KOPT-K1 (cell line): ENCODE results near the gene CPLANE2.
"Not testable (repeated sequence)": the region's sequence is repeated elsewhere in the genome, so short reads cannot be mapped to it uniquely, and the experiment has no call there.

Source experiments
- H3K27ac ChIP-seq: fragments of 200-600 bp; sonication (generic); 2 replicates; pipeline ENCODE4 v1.5.1; 2016; ENCODE audit warnings: antibody characterized with exemption, mild to moderate bottlenecking, low read depth, low read length; ENCODE audit not compliant: poor library complexity, severe bottlenecking
- H3K36me3 ChIP-seq: fragments of 200-600 bp; sonication (generic); 2 replicates; pipeline ENCODE4 v1.5.1; 2017; ENCODE audit warnings: antibody characterized with exemption, mild to moderate bottlenecking, low read length, moderate library complexity; ENCODE audit not compliant: insufficient read depth
- H3K9me3 ChIP-seq: fragments of 200-600 bp; sonication (generic); 2 replicates; pipeline ENCODE4 v1.5.1; 2017; ENCODE audit warnings: antibody characterized with exemption, low read length, mild to moderate bottlenecking; ENCODE audit not compliant: insufficient read depth, poor library complexity, severe bottlenecking

The CPLANE2 gene

DNA sequence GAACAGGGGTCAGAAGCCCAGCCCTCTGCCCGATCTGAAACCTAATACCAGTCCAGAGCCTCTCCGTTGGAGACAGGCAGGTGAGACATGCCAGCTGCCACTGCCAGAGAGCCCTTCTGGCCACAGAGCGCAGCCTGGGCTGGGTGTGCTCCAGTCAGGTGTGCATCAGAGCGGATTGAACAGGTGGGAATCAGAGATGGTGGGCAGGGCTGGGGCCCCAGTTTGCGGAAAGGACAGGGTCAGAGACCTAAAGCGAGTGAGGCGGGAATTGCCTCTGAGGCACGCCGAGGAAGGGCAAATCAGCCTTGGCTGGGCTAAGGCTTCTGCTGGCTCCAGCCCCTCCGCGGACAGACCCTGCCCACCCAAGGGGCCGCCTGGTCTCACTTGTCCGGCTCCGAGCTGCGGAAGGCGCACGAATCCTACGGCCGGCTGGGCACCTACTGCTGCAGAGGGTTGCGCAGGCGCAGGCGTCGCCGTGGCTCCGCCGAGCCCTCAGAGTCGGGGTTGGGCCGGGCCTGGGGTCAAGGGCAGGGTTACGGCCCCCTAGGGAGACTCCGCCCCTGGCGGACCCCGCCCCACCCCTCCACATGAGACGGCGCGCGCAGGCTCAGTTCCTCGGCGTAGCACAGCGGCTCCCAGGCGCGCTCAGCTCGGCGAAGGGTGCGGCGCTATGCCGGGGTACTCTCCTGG is 10.3 kb downstream of the CPLANE2 start:
- Histone ChIP-seq H3K36me3 (no peaks in the 10 kb centered on the region), H3K9me3 (no peaks in the 10 kb centered on the region), H3K27ac (no peak overlapping the region)

GRCh38 chr1:16226129-16226489 is 10.9 kb downstream of the CPLANE2 start:
- H3K9me3 ChIP-seq, result no peaks in the 10 kb centered on the region
- no peaks in the 10 kb centered on the region for H3K36me3 ChIP-seq
- no peak overlapping the region for H3K27ac ChIP-seq

GRCh38 chr1:16224472-16224871 is 12.5 kb downstream of the CPLANE2 start:
- no peak overlapping the region for H3K27ac ChIP-seq
- no peaks in the 10 kb centered on the region for H3K36me3 ChIP-seq
- H3K9me3 ChIP-seq, result no peaks in the 10 kb centered on the region

- H3K27ac ChIP-seq, H3K36me3 ChIP-seq, H3K9me3 ChIP-seq: not testable (repeated sequence)
These were observed 14.3 kb downstream of the CPLANE2 start for GRCh38 chr1:16222716-16223115.

- Histone ChIP-seq H3K36me3 (no peaks in the 10 kb centered on the region), H3K27ac (no peak overlapping the region), H3K9me3 (no peaks in the 10 kb centered on the region)
These were observed 15.5 kb downstream of the CPLANE2 start for GRCh38 chr1:16221499-16221898.

DNA sequence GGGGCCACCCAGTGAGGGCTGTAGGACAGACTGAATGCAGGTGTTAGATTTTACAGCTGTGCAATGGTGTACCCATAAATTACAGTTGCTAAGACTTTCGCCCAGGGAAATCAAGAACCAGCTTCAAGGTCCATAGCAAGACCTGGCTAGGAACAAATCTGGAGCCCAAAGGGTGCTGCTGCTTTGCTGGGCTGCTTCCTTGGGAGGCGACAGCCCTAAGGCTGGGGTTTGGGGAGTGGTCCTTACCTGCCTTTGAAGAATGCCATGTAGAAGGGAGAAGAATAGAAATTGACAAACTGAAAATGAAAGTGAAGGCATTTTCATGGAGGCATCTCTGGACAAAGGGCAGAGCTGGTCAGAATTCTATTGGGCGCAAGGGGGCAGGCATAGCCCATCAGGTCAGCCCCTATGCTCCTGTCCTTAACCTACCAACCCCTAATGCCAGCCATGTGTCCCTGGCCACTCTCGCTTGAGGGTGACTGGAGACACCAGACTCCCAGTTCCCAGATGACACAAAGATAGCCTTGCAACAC is 16.9 kb downstream of the CPLANE2 start:
- H3K27ac ChIP-seq, result no peak overlapping the region
- H3K9me3 ChIP-seq, result no peaks in the 10 kb centered on the region
- no peaks in the 10 kb centered on the region for H3K36me3 ChIP-seq

GRCh38 chr1:16218674-16219071 is 18.3 kb downstream of the CPLANE2 start:
- Histone ChIP-seq H3K27ac (no peak overlapping the region), H3K36me3 (no peaks in the 10 kb centered on the region), H3K9me3 (no peaks in the 10 kb centered on the region)

DNA sequence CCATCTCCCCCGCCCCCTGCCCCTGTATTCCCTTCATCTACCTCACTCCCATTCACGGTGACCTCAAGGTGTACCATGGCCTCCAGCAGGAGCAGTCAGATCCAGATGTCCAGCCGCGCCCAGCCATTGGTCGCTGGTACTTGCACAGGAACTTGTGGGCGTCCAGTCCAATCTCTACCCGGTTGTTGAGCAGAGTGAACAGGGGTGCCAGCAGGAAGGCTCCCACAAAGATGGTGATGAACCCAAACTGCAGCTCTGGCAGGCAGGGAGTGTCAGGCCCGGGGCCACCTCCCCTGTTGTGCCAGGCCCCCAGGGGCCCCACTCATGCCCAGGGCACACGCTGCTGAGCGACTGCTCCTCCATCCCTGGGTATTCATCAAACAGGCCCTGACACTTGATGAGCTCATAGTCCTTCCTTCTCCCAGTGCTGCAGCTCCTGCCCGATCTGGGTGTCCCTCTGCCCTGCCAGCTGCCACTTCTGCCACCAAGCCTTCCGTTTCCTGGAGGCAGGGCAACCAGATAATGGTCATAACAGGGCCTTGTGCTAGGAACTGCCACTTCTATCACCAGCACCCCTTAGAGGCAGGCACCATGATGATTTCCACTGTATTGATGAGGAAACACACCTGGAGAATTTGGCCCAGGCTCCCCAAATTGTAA is 18.8 kb downstream of the CPLANE2 start:
- no peak overlapping the region for H3K27ac ChIP-seq
- H3K9me3 ChIP-seq, result no peaks in the 10 kb centered on the region
- no peaks in the 10 kb centered on the region for H3K36me3 ChIP-seq

GRCh38 chr1:16217061-16217785 is 19.8 kb downstream of the CPLANE2 start:
- Histone ChIP-seq H3K27ac (no peak overlapping the region), H3K9me3 (no peaks in the 10 kb centered on the region), H3K36me3 (no peaks in the 10 kb centered on the region)

- Histone ChIP-seq H3K36me3 (no peaks in the 10 kb centered on the region), H3K9me3 (no peaks in the 10 kb centered on the region), H3K27ac (no peak overlapping the region)
These were observed 20.9 kb downstream of the CPLANE2 start for GRCh38 chr1:16215882-16216753.

- H3K9me3 ChIP-seq, H3K36me3 ChIP-seq, H3K27ac ChIP-seq: not testable (repeated sequence)
These were observed 21.7 kb downstream of the CPLANE2 start for GRCh38 chr1:16215240-16215639.

- H3K27ac ChIP-seq, H3K36me3 ChIP-seq, H3K9me3 ChIP-seq: not testable (repeated sequence)
These were observed 23.4 kb downstream of the CPLANE2 start for GRCh38 chr1:16213544-16213943.

- no peak overlapping the region for H3K27ac ChIP-seq
- no peaks in the 10 kb centered on the region for H3K36me3 ChIP-seq
- H3K9me3 ChIP-seq, result no peaks in the 10 kb centered on the region
These were observed 24.0 kb downstream of the CPLANE2 start for GRCh38 chr1:16213013-16213412.

DNA sequence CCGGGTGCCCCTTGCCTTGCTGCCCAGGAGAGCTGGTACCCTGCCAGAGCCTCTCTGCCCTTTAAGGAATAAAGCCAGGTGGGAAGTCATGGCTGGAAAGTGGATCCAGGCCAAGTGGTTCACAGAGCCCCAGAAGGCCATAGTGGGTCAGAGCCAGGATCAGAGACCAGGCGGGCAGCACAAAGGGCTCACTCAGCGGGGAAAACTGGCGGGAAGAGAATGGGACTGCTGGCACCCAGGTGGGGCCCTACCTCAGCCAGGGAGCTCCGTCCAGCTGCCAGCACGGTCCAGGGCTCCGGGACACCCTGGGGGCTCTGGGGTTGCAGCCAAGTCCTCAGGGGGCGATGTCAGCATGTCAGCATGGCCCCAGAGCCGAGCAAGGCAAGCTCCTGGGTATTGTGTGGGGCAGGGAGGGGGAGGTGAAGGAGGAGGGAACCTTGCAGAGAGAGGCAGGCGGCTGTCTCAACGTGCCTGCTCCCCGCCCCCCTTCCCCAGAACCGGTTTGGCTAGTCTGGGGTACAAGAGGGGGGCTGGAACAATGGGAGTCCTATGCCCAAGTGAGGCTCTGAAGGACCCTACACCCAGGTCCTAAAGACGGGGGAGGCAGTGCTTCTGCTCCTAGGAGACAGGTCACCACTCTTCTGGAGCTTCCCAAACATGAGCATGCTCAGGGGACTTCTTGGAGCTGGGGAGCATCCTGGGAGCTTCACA is 24.6 kb downstream of the CPLANE2 start, which contains the start of gene ARHGEF19:
Gene ARHGEF19, minus strand, starts transcription at position 402 of the 711 bp plus-strand sequence. CDS start 3,598 bp downstream, outside the sequence.
- no peaks in the 10 kb centered on the region for H3K9me3 ChIP-seq
- no peak within 1 kb of the TSS for H3K27ac ChIP-seq
- H3K36me3 ChIP-seq, result no peaks in the 10 kb centered on the region
